SU-DHL-6 (cell line): ENCODE measurements around the gene UGT2B15.
"Not testable (repeated sequence)": the region's sequence is repeated elsewhere in the genome, so short reads cannot be mapped to it uniquely, and the experiment has no call there.

Experiments
- H2AFZ ChIP-seq: fragments of 200-600 bp; sonication (generic); 2 replicates; pipeline ENCODE4 v1.6.1; 2014; ENCODE audit warnings: low read depth, mild to moderate bottlenecking, moderate library complexity, mixed read lengths, antibody characterized with exemption, low read length; ENCODE audit not compliant: severe bottlenecking
- H3F3A ChIP-seq: fragments of 200-600 bp; shearing (Covaris generic); 2 replicates; pipeline ENCODE4 v1.6.0; 2016; ENCODE audit warnings: antibody characterized with exemption, mild to moderate bottlenecking; ENCODE audit not compliant: insufficient read depth
- H3K27ac ChIP-seq: fragments of 200-600 bp; sonication (generic); 2 replicates; pipeline ENCODE4 v1.5.1; 2016; ENCODE audit warnings: low read depth, mild to moderate bottlenecking, low read length, moderate library complexity, mixed read lengths
- H3K27me3 ChIP-seq: fragments of 200-600 bp; sonication (generic), shearing (Covaris generic); 2 replicates; pipeline ENCODE4 v1.6.0; 2014; ENCODE audit warnings: mild to moderate bottlenecking, low read length
- H3K36me3 ChIP-seq: fragments of 200-600 bp; sonication (generic); 2 replicates; pipeline ENCODE4 v1.6.1; 2014; ENCODE audit warnings: mild to moderate bottlenecking, low read length, mixed read lengths
- H3K4me2 ChIP-seq: fragments of 300-600, 200-600 bp; shearing (Covaris generic), sonication (generic); 2 replicates; pipeline ENCODE4 v1.6.0; 2014; ENCODE audit warnings: low read length, low read depth, mild to moderate bottlenecking; ENCODE audit not compliant: poor library complexity, severe bottlenecking
- H3K4me3 ChIP-seq: fragments of 200-600 bp; sonication (generic); 2 replicates; pipeline ENCODE4 v1.5.1; 2014; ENCODE audit warnings: antibody characterized with exemption, low read length, mild to moderate bottlenecking, mixed read lengths; ENCODE audit not compliant: insufficient read depth, poor library complexity, severe bottlenecking
- H3K79me2 ChIP-seq: fragments of 200-600 bp; sonication (generic); 2 replicates; pipeline ENCODE4 v1.6.1; 2014; ENCODE audit warnings: mild to moderate bottlenecking, low read length, moderate library complexity; ENCODE audit not compliant: insufficient read depth
- H3K9ac ChIP-seq: fragments of 200-600 bp; sonication (generic); 2 replicates; pipeline ENCODE4 v1.7.0; 2014; ENCODE audit warnings: mild to moderate bottlenecking, low read length
- H3K9me2 ChIP-seq: fragments of 200-600 bp; sonication (generic); replicated peaks from 2 replicates; pipeline ENCODE4 v1.6.1; 2014; ENCODE audit warnings: low read length; ENCODE audit not compliant: insufficient read depth
- H3K9me3 ChIP-seq: fragments of 200-600 bp; sonication (generic); 2 replicates; pipeline ENCODE4 v1.6.1; 2014; ENCODE audit warnings: low read length, mixed read lengths; ENCODE audit not compliant: insufficient read depth
- H4K20me1 ChIP-seq: fragments of 200-600 bp; sonication (generic); 2 replicates; pipeline ENCODE4 v1.6.1; 2014; ENCODE audit warnings: low read depth, mild to moderate bottlenecking, antibody characterized with exemption, low read length, moderate library complexity, mixed read lengths
- EZH2phosphoT487 ChIP-seq: fragments of 200-600 bp; sonication (generic), shearing (Covaris generic); conservative IDR thresholded peaks from 2 replicates; pipeline ENCODE4 v1.6.1; 2018; ENCODE audit warnings: mild to moderate bottlenecking, antibody characterized with exemption, low read length, moderate library complexity, mixed read lengths
- TF ChIP-seq, protein P1 (sequence below): fragments of 200-600 bp; sonication (generic); IDR thresholded peaks from one replicate; pipeline ENCODE4 v1.5.1; 2017; ENCODE audit warnings: antibody characterized with exemption, mild to moderate bottlenecking, low read length, moderate library complexity; ENCODE audit not compliant: insufficient read depth, poor library complexity, severe bottlenecking

UGT2B15 gene

DNA sequence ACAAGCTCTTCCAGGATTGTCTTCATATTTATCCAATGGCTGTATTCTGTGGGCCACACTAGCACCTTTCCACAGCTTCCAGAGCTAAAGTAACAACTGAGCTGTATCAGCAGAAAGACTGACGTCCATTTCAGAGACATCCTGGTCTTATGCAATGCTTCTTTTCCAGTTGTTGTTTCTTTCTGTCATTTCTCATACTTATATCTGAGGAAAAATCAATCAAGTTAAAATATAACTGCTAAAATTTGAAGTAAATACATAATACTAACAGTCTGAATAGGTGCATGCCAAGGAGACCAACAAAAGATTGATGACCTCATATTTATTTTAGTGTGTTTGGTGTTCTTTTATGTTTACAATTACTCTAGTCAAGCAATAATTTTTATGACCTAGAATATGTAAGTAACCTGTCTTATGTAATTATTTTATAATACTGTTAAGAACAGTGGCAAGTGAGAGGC lies at the start of gene UGT2B15:
Gene UGT2B15 (minus strand): TSS at position 174 of the 461 bp plus-strand sequence. CDS start 34 bp downstream, at position 140.
- H3K79me2 ChIP-seq, H3K9me2 ChIP-seq, H3K4me2 ChIP-seq, H3K36me3 ChIP-seq, H3K9me3 ChIP-seq, H2AFZ ChIP-seq, H3F3A ChIP-seq, H3K27me3 ChIP-seq, H3K27ac ChIP-seq, H3K4me3 ChIP-seq, H4K20me1 ChIP-seq, H3K9ac ChIP-seq: not testable (repeated sequence)

DNA sequence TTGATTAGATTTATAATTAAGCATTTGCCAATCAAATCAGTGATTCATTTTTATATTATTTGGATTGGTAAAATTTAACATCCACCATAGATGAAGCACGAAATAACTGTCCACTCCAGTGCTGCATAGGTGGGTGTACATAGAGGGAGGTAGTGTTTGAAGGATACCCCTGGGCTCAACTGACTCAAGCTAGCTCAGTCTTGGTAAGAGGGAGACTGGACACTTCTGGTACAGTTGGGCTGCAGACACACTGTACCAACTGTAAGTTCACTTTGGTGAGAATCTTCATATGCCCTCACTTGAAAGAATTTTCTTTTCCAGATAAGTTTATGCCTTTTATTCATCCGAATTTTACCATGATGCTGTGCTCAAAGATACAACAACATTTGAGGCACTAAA lies 48.6 kb upstream of the UGT2B15 start:
- no peaks in the 10 kb centered on the region for H3K27me3 ChIP-seq
- H2AFZ ChIP-seq, result no peak overlapping the region
- no peaks in the 10 kb centered on the region for H3K36me3 ChIP-seq
- H3K9ac ChIP-seq, result no peak overlapping the region
- H3K9me3 ChIP-seq, result no peaks in the 10 kb centered on the region
- H3K9me2 ChIP-seq, result no peaks in the 10 kb centered on the region
- no peaks in the 10 kb centered on the region for H4K20me1 ChIP-seq
- TF ChIP-seq EZH2phosphoT487, result no peak
- TF ChIP-seq, protein P1, sequence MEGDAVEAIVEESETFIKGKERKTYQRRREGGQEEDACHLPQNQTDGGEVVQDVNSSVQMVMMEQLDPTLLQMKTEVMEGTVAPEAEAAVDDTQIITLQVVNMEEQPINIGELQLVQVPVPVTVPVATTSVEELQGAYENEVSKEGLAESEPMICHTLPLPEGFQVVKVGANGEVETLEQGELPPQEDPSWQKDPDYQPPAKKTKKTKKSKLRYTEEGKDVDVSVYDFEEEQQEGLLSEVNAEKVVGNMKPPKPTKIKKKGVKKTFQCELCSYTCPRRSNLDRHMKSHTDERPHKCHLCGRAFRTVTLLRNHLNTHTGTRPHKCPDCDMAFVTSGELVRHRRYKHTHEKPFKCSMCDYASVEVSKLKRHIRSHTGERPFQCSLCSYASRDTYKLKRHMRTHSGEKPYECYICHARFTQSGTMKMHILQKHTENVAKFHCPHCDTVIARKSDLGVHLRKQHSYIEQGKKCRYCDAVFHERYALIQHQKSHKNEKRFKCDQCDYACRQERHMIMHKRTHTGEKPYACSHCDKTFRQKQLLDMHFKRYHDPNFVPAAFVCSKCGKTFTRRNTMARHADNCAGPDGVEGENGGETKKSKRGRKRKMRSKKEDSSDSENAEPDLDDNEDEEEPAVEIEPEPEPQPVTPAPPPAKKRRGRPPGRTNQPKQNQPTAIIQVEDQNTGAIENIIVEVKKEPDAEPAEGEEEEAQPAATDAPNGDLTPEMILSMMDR, result no peak
- H3K4me3 ChIP-seq, result no peak overlapping the region
- H3F3A ChIP-seq, result no peaks in the 10 kb centered on the region
- H3K79me2 ChIP-seq, result no peaks in the 10 kb centered on the region
- no peak overlapping the region for H3K4me2 ChIP-seq
- H3K27ac ChIP-seq, result no peak overlapping the region

DNA sequence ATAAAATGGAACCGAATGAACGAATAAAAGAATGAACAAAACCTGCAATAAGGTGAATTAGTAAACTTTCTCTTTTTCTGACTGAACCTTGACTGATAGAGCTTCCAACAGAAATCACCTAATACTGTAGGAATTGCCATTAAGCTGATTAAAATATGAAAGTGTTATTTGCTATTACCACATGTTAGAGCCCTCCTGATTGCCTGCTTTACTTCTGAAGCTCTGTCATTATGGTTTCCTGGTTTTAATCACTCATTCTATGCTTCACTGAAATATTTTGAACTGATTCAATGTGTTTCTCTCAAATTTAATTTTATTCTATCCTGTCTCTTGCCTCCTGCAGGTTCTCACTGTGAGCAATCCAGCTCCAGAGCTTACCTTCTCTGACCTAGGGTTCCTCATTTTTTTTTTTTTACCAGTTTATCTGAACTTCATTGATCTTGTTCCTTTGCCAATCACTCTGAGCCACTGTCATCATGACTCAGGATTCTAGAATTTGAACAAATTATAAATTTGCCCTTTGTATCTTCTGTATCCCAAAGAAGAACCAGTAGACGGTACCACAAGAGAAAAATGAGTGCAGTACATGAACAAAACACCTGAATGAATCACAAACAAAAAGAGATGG lies 48.1 kb upstream of the UGT2B15 start:
- Histone ChIP-seq H3K4me2 (no peak overlapping the region), H3K9me2 (no peaks in the 10 kb centered on the region), H3K9me3 (no peaks in the 10 kb centered on the region), H3K27ac (no peak overlapping the region), H3K36me3 (no peaks in the 10 kb centered on the region), H3K9ac (no peak overlapping the region), H3K79me2 (no peaks in the 10 kb centered on the region), H3K4me3 (no peak overlapping the region), H2AFZ (no peak overlapping the region), H3K27me3 (no peaks in the 10 kb centered on the region), H4K20me1 (no peaks in the 10 kb centered on the region), H3F3A (no peaks in the 10 kb centered on the region)
- TF ChIP-seq, protein P1, result no peak
- TF ChIP-seq EZH2phosphoT487, result no peak

DNA sequence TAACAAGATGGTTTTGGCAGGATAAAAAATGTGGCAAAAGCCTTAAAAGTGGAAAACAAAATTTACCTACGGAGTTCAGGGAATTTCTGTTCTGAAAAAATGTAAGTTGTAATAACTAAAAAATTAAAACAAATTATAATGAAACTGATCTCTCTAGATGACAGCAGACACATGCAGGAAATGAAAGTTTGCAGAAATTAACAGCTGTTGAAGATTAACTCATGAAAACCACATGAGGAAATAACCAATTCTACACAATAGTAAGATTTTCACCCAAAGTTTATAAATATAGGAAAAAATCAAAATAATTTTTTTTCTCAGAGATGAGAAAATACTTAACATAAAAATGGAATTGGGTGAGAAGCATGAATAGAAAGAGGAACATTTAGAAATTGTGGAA lies 47.5 kb upstream of the UGT2B15 start:
- TF ChIP-seq, protein P1, result no peak
- TF ChIP-seq EZH2phosphoT487, result no peak
- H3K36me3 ChIP-seq, result no peaks in the 10 kb centered on the region
- no peak overlapping the region for H2AFZ ChIP-seq
- no peaks in the 10 kb centered on the region for H3F3A ChIP-seq
- no peak overlapping the region for H3K4me3 ChIP-seq
- H3K9ac ChIP-seq, result no peak overlapping the region
- no peaks in the 10 kb centered on the region for H3K79me2 ChIP-seq
- no peaks in the 10 kb centered on the region for H3K9me3 ChIP-seq
- no peaks in the 10 kb centered on the region for H3K27me3 ChIP-seq
- no peak overlapping the region for H3K4me2 ChIP-seq
- no peaks in the 10 kb centered on the region for H3K9me2 ChIP-seq
- no peak overlapping the region for H3K27ac ChIP-seq
- H4K20me1 ChIP-seq, result no peaks in the 10 kb centered on the region
